ENCODE results near the gene FAM241B. TPM values are rescaled to one million over a fixed set of nuclear protein-coding genes. Genes with fewer than 3 reads are reported as not detected.
A peak's percentile ranks its signal among the peaks of the same experiment; 100 is the strongest.

Gene FAM241B
- total and polyA plus RNA-seq, 2 of the 4 experiments (the other 2 are of a cell fraction) = 0.18 to 1.4 TPM

- in situ Hi-C loops (cut with MboI; ENCODE audit: low sequenced_read_pairs) (loop anchor here (5.0 kb wide), 1 partner anchor 72 kb away; no protein-coding TSS in a partner anchor), intact Hi-C loops (cut with micrococcal nuclease) (no loop called here), dilution Hi-C loops (cut with HindIII; ENCODE audit: low sequenced_read_pairs, unreplicated experiment) (no loop called here)
- no peaks in the 10 kb centered on the region for H4K20me1 ChIP-seq (ENCODE audit: insufficient read depth, low read length)
- BruUV-seq (replicated peaks) = no TSS peak
- no peak for DNase-seq
- no peak overlapping the region for H3K56ac ChIP-seq (ENCODE audit: extremely low read depth, insufficient read depth, low read length)
- H3K14ac ChIP-seq (replicated peaks; ENCODE audit: low read depth, low read length) = no peak overlapping the region
- H3K9me3 ChIP-seq (ENCODE audit: control insufficient read depth, insufficient read depth, low read length) = peaks cover 2% of the 10 kb centered on the region; the same call in 1 of the 2 replicates
- no peak overlapping the region for H3K4ac ChIP-seq (ENCODE audit: low read depth, low read length)
- peaks cover 53% of the 10 kb centered on the region for H3K27me3 ChIP-seq (ENCODE audit: control insufficient read depth, insufficient read depth, low read length)
- no peak overlapping the region for H3K4me2 ChIP-seq (ENCODE audit: low read depth, low read length)
- no peaks in the 10 kb centered on the region for H3K9me1 ChIP-seq (ENCODE audit: insufficient read depth, low read length)
- no peak overlapping the region for H3K4me3 ChIP-seq (ENCODE audit: insufficient read depth, low read depth, low read length)
- no peak overlapping the region for H2BK15ac ChIP-seq (ENCODE audit: low read depth, low read length)
- H2BK120ac ChIP-seq (ENCODE audit: low read depth, low read length) = no peak overlapping the region
- no peak overlapping the region for H4K91ac ChIP-seq (ENCODE audit: insufficient read depth, low read depth, low read length)
- no peak overlapping the region for H3K27ac ChIP-seq (ENCODE audit: insufficient read depth, low read length)
- no peak overlapping the region for H2BK5ac ChIP-seq (ENCODE audit: low read depth, low read length, poor library complexity, severe bottlenecking)
- no peak overlapping the region for H3K18ac ChIP-seq (ENCODE audit: low read depth, low read length)
- CTCF ChIA-PET = no interaction called here
- H4K5ac ChIP-seq (ENCODE audit: low read depth, low read length) = no peak overlapping the region
- no CpG with 5 or more reads among the region's 2 CpGs for WGBS, 2 experiments (ENCODE audit: extremely low coverage in 2 of 2, insufficient read length in 1 of 2)
- no peaks in the 10 kb centered on the region for H3K79me1 ChIP-seq (ENCODE audit: low read depth in 1 of 2, low read length in 2 of 2)
- H2BK20ac ChIP-seq (ENCODE audit: low read depth, low read length) = no peak overlapping the region
- ATAC-seq (ENCODE audit: low read depth) = no peak
- H3K36me3 ChIP-seq (ENCODE audit: control insufficient read depth, insufficient read depth, low read length) = no peaks in the 10 kb centered on the region
- no peak overlapping the region for H3K9ac ChIP-seq (ENCODE audit: low read depth, low read length)
- H2AK9ac ChIP-seq (replicated peaks; ENCODE audit: low read depth, low read length, poor library complexity) = no peak overlapping the region
- H2AFZ ChIP-seq (replicated peaks; ENCODE audit: low read length, poor library complexity) = peak overlapping the region; percentile 49
- POLR2A ChIA-PET (ENCODE audit: unreplicated experiment) = interaction anchor here (0.6 kb wide), 1 partner anchor 43 kb away, joined by 3 read pairs; no protein-coding TSS in a partner anchor
- H2AK5ac ChIP-seq (ENCODE audit: low read depth, low read length) = no peak overlapping the region
- H3K4me1 ChIP-seq (ENCODE audit: control insufficient read depth, insufficient read depth, low read length) = no peaks in the 10 kb centered on the region
- no peak overlapping the region for H3K23ac ChIP-seq (ENCODE audit: low read depth, low read length)
- no peak overlapping the region for H4K8ac ChIP-seq (ENCODE audit: low read depth in 2 of 2, low read length in 2 of 2)
- no peak for TF ChIP-seq CEBPB (IDR thresholded peaks at IDR 0.05; ENCODE audit: low read depth, low read length)
- no peak for TF ChIP-seq BHLHE40 (IDR thresholded peaks at IDR 0.05; ENCODE audit: low read depth, low read length)
Observed at GRCh38 chr10:69629519-69629896, 539 bp upstream of the FAM241B start.

Measured in IMR-90 (cell line).